NCI-H1930 (cell line): ENCODE measurements around the gene SLC25A47.
"Not testable (repeated sequence)": the region's sequence is repeated elsewhere in the genome, so short reads cannot be mapped to it uniquely, and the experiment has no call there.

Source experiments
- DNase-seq, 2 experiments: peaks; one replicate each; lab custom pipeline; 2025; lab: John Stamatoyannopoulos, UW

The SLC25A47 gene

DNA sequence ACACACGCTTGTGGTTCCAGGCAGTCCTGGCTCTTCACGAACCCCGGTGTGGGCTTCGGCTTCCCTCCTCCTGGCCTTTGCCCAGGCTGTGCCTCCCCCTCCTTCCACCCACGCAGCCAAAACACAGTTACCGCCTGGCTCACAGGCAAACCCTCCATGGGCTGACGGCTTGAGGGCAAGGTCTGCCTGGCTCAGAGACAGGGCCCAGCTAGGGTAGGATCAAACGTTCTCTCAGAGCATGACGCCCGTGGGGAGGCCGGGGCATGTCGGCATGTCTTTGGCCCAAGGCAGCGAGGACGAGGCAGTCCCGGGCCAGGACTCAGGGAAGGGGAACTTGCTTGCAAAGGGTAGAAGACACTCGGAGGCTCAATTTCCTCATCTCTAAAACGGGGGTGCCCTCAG is 2.1 kb downstream of the SLC25A47 start:
- DNase-seq: no peak

DNA sequence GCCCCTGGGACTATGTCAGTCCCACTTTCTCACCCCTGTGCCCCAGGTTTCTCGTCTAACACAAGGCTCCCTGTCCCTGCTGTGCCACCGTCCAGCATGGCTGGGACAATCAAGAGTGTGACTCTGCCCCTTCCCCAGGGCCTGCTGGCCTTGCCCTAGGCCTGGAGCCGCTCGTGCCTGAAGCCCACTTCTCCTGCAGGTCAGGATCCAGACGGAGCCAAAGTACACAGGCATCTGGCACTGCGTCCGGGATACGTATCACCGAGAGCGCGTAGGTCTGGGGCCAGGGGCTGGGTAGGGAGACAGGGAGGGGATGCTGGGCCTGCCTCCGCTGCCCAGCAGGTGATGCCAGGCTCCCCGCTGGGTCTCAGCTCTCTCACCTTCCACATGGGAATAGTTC is 2.8 kb downstream of the SLC25A47 start:
- no peak for DNase-seq

DNA sequence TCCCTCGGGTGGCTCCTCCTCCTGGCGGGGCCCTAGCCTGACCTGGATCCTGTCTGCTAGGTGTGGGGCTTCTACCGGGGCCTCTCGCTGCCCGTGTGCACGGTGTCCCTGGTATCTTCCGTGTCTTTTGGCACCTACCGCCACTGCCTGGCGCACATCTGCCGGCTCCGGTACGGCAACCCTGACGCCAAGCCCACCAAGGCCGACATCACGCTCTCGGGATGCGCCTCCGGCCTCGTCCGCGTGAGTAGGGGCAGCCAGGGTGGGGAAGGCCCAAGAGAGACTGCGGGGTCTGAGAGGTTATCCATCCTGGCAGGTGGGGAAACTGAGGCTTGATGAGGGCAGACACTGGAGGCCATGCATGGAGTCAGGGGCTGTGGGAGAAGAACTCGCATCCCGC is 4.0 kb downstream of the SLC25A47 start:
- DNase-seq: no peak

DNA sequence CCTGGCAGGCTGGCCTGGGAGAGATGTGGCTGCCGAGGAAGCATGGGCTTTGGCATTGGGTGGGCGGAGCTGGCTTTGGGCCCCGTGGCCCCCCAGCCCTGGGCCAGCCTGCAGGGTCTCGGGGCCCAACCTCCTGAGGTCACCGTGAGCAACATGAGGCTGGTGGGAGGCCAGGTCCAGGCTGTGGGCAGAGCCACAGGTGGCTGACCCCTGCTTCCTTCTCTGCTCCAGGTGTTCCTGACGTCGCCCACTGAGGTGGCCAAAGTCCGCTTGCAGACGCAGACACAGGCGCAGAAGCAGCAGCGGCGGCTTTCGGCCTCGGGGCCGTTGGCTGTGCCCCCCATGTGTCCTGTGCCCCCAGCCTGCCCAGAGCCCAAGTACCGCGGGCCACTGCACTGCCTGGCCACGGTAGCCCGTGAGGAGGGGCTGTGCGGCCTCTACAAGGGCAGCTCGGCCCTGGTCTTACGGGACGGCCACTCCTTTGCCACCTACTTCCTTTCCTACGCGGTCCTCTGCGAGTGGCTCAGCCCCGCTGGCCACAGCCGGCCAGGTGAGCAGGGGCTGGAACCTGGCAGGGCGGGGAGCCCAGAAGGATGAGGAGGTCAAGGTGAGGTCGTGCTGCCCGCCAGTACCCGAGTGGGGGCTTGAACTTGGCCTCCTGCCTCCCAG is 5.5 kb downstream of the SLC25A47 start:
- DNase-seq: no peak

DNA sequence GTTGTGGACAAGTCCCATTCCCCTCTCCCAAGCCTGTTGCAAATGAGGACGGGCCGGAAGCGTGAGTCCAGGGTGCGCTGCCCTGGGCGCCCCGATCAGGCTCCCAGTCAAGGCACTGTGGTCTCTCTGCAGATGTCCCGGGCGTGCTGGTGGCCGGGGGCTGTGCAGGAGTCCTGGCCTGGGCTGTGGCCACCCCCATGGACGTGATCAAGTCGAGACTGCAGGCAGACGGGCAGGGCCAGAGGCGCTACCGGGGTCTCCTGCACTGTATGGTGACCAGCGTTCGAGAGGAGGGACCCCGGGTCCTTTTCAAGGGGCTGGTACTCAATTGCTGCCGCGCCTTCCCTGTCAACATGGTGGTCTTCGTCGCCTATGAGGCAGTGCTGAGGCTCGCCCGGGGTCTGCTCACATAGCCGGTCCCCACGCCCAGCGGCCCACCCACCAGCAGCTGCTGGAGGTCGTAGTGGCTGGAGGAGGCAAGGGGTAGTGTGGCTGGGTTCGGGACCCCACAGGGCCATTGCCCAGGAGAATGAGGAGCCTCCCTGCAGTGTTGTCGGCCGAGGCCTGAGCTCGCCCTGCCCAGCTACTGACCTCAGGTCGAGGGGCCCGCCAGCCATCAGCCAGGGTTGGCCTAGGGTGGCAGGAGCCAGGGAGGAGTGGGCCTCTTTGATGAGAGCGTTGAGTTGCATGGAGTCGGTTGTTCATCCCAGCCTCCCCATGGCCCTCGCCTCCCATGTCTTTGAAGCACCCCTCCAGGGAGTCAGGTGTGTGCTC is 6.3 kb downstream of the SLC25A47 start:
- DNase-seq: no peak

DNA sequence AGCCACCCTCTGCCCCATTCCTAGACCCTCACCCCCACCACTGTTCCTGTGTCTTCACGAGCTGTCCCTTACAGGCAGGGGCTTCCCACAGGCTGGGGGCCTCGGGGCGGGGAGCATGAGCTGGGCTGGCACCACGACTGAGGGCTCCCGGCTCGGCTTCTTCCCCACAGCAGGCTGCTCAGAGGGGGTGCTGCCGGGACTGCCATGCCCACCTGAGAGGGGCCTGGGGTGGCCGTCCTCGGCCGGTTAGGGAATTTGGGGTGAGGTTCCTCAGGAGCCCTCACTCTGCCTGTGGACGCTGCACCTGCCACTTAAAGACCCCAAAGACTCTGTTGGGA is 6.8 kb downstream of the SLC25A47 start:
- DNase-seq: no peak

DNA sequence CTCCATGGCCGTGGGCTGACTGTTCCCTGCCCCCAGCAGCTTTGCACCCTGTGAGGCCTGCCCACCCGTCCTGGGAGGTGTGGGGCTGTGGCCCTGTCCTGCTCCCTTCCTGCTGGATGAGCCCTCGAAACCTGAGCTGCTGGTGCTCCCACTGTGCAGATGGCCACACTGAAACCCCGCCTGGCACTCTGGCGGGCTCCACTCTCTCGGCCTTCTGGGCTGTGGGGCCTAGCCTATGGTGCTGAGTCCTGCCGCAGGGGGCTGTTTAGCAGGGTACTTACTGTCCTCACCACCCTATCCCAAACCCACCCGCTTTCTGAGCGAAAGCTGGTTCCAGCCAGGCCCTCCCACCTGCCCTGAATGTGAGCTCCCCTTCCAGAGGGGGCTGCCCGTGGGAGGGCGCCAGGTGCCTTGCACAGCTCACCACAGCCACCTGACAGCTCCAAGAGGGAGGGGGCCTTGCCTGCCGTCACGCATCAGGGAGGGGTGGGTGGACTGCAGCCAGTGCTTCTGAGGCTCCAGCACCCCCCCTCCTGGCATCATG is 7.3 kb downstream of the SLC25A47 start:
- DNase-seq: no peak

DNA sequence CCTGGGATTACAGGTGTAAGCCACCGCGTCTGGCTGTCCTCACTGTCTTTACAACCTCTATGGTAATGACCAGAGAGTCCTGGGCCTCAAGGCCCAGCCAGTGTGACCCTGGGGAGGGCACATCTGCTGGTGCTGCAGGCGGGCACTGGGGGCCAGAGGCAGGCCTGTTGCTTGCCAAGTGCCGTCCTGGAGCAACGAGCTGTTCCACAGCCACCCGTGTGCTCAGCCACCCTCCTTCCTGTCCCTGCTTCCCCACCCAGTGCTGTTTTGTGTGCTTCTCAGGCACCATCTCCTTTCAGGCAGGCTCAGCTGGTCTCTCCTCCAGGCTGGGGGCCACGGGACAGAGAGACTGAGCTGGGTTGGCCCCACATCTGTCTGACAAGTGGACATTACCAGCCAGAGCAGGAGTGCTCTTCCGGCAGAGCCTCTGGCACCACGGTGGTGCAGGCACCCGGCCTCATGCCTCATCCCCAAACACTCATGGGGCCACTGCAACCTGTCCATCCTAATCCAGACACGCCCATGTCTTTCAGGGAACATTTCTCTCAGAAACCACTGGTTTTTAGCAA is 9.0 kb downstream of the SLC25A47 start:
- no peak for DNase-seq

DNA sequence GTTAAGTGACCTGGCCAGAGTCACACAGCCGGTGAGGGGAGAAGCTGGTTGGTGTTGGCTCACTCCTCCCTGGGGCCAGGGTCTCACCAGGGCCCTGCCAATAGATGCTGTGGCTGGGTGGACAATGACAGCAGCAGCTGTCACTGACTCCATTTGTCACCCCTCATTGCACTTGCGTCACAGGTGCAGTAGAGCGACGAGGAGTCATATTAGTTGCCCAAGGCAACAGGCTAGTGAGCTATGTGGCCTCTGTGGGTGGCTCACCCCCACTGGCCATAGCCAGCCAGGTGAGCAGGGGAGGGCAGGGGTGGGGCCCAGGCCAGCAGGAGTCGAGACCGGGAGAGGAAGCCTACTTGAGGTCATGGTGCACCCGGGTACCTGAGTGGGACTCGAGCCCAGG is 9.7 kb downstream of the SLC25A47 start:
- no peak for DNase-seq

DNA sequence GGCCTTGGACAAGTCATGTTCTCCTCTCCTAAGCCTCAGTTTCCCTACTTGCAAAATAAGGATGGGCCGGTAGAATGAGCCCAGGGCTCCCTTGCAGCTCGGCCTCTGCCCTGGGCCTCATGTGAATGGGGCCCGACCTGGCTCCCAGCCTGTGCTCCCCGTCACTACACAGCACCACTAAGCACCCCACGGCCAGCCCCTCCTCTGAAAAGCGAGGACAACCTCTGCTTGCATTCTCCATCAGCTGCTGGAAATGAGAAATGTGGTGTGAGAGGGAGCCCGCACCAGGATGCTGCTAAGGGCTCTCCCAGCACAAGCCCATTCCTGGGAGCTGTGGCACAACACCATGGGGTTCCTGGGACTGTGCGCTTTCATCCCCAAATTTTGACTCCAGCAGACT is 10.2 kb downstream of the SLC25A47 start:
- DNase-seq: no peak

DNA sequence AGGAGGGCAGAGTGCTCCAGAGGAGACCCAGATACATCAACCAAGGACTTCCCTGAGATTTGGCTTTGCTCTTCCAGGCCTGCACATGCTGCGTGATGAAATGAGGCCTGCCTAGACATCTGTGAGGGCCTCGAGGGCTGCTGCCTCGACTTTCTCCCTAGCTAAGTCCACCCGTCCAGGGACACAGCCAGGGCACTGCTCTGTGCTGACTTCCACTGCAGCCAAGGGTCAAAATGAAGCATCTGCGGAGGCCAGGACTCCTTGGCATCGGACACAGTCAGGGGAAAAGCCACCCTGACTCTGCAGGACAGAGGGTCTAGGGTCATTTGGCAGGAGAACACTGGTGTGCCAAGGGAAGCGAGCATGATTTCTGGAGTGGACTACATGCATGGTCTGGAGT is 10.7 kb downstream of the SLC25A47 start:
- no peak for DNase-seq

DNA sequence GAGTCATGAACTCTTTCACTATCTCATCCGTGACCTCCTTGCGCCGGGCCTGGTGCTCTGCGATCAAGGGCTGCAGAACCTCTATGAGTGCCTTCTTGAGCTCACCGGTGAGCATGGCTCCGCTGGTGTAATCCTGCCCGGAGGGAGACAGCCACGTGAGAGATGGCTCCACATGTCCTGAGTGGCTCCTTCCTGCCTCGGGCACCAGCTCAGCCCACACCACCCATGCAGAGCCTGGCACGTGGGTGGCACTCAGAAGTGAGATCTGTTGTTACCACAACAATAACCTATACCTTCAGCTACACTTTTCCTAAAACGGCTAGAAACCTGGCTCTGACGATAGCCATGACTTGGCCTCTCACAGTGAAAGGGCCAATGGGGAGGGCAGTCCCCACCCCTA is 11.8 kb downstream of the SLC25A47 start:
- DNase-seq: no peak

DNA sequence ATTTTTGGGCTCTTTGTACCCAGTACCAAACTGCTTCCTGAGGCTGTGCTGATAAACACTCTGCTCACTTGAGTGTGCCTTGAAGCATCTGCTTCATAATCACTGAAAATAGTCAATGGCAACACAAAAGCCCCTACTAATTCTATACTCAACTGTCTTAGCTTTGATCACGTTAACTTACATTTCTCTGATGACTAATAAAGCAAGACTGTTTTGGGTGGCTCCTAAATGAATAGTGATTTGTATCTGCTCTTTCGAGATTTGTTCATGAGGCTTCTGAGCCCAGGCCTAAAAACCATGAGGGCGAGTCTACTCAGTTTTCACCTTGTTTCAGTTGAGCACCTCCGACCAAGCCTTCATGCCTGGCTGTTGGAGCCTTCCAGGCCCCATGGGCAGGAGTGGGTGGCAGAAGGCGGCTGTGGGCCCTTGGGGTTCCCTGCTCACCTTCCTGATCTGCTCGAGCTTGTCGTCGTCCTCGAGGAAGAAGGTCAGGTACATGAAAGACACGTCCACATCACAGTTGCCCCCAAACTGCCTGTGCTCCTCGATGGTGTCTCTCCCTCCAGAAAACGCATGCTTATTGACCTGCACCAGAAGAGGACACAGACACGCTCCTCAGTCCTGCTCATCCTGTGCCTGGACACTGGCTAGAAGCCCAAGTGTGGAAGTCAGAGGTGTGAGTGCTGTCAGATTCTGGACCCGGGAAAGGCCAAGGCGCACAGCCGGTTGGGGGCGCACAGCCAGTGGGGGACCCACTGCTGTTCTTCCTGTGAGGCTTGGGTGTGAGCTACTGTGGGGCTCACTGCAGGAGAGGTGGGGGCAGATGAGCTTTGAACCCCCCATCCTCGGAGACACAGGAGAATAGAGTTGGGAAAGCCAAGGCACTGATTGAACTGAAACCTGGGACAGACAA is 13.7 kb downstream of the SLC25A47 start:
- no peak for DNase-seq

DNA sequence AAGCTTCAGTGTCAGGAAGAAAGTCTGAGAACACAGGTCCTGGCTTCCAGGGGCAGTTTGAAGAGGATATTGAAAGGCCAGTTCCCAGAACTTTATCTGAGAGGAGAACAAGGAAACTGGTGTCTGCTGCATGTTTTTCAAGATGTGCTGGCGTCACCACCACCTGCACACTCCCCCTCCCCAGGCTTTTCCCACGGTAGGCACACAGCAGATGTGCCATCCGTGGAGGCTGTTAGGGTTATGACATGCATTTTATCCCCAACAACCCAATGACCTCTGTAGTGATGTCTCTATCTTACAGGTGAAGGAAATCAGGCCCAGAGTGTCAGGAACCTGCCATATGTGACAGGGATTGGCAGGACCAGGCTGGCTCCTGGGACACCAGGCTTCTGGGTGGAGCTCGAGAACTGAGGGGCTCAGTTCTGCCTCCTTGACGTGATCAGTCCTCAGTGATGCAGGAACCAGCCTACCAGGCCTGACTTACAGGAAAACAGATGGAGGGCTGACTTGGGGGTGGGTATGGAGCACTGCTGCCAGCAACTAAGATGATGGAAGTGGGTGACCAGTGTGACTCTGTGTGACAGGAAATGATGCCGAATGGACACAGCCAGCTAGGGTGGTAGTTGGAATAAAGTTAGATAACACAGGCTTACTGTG is 16.8 kb downstream of the SLC25A47 start:
- no peak for DNase-seq

DNA sequence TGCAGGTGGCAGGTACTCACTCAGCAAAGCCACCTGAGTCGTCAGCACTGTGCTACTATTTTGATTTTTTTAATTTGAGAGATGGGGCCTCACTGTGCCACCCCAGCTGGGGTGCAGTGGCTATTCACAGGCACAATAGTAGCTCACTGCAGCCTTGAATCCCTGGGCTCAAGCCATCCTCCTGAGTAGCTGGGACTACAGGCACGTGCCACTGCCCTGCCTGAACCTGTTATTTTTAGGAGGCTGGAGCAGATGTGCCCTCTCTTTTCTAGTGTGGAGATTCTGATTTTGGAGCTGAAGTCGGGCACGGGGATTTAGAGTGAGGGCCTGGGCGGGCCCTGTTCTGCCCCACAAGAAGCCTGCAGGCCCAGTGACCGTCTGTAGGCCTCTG is 17.3 kb downstream of the SLC25A47 start:
- no peak for DNase-seq

DNA sequence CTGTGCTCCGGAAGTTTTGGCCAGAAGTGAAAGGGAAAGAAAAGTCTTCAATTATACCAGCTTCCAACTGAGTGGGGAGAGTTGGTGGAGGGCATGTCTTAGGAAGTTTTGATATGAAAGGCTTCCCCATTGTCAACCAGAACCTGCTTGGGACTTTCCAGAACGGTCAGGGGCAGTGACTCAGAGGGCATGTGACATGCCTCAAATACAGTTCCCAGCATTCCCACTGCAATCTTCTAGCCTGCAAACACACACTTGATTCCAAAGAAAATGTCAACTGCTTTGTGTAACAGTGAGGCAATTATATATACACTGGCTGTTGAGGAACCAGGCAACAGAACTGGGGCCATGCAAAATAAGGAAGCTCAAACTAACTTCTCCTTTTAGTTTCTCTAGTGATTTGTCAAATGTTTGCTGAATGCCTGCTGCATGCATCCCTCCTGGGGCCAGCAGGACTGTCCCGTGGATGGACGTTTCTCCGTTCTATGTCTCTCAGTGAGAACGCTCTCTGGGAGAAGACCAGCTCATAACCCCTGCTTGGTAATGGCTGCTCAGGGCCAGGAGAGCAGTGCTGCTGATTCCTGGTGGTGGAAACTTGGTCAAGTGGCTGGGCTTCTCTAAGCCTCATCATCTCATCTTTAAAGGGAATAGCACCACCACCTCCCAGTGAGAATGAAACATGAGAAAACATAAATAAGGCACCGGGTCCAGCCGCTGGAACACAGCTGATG is 18.3 kb downstream of the SLC25A47 start:
- no peak for DNase-seq

DNA sequence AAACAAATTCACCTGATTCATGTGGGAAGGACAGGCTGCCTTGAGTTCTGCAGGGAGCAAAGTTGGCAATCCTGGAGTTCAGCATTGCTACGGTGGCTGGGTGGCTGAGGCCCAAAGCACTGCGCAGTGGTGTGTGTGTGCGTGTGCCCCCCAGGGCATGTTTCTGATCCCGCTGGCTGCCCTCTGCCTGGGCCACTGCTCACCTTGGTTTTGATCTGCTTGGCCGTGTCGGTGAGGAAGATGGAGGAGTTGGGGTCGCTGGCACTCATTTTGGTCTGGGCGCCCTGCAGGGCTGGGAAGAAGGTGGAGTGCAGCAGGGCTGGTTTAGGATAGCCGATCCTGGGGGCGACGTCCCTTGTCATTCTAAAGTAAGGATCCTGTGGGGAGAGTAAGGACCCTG is 19.1 kb downstream of the SLC25A47 start:
- DNase-seq: no peak

DNA sequence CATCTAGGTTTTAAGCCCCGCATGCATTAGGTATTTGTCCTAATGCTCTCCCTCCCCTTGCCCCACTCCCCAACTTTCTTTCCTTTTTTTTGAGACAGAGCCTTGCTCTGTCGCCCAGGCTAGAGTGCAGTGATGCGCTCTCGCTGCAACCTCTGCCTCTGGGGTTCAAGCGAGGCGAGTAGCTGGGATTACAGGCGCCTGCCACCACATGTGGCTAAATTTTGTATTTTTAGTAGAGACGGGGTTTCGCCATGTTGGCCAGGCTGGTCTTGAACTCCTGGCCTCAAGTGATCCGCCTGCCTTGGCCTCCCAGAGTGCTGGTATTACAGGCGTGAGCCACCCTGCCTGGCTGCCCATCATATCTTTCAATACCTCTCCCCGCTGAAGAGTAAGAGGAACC is 19.7 kb downstream of the SLC25A47 start:
- not testable (repeated sequence) for DNase-seq

DNA sequence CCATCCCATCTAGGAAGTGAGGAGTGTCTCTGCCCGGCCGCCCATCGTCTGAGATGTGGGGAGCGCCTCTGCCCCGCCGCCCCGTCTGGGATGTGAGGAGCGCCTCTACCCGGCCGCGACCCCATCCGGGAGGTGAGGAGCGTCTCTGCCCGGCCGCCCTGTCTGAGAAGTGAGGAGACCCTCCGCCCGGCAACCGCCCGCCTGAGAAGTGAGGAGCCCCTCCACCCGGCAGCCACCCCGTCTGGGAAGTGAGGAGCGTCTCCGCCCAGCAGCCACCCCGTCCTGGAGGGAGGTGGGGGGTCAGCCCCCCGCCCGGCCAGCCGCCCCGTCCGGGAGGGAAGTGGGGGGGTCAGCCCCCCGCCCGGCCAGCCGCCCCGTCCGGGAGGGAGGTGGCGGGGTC is 21.5 kb downstream of the SLC25A47 start:
- DNase-seq: not testable (repeated sequence)

DNA sequence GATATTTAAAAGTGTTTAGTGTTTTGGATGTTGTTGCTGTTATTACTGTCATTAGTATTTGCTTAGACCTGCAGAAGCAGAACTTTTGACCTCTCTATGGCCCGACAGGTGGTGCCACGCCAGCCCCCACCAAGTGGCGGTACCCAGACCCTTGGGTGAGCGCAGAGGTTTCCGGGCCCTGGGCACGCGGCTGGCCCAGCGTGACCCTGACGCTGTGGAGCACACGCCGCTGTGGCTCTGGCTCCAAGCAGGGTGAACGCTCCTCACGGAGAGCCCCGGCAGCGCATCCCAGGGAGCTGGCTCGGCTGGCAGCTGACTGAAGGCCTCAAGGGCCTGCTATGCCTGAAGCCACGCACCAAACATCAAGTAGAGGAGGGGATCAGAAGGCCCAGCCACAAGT is 22.6 kb downstream of the SLC25A47 start:
- no peak for DNase-seq
